NK-92 (cell line): Measurements from ENCODE around the gene SIM2.

ENCODE experiments used
- DNase-seq: peaks from one replicate; lab custom pipeline; 2025; ENCODE audit not compliant: unreplicated experiment; lab: John Stamatoyannopoulos, UW

The SIM2 gene

DNA sequence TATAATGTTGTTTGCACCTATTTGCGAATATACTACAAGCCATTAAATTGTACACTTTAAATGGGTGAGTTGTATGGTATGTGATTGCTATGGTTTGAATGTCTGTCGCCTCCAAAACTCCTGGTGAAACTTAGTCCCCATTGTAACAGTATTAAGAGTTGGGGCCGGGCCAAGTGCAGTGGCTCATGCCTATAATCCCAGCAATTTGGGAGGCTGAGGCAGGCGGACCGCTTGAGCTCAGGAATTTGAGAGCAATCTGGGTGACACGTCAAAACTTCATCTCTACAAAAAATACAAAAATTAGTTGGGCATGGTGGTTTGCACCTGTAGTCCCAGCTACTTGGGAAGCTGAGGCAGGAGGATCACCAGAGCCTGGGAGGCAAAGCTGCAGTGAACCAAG is 12.0 kb upstream of the SIM2 start:
- no peak for DNase-seq

DNA sequence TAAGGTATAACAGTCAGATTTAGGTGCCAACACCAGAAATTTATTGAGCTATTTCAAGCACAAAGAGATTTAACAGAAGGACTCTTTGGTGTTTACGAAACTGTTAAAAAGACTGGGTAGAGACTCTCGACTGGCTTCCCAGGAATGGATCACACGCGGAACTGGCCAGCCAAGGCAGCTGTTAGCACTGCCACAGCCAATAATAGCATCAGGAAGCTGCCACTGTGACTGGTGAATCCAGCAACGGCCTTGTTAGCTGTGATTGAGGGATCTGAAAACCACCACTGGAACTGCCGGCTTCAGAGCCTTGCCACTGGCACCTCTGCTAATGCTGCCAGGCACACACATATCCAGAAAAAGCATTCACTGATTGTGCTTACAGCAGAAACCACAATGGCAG is 10.6 kb upstream of the SIM2 start:
- DNase-seq = no peak

DNA sequence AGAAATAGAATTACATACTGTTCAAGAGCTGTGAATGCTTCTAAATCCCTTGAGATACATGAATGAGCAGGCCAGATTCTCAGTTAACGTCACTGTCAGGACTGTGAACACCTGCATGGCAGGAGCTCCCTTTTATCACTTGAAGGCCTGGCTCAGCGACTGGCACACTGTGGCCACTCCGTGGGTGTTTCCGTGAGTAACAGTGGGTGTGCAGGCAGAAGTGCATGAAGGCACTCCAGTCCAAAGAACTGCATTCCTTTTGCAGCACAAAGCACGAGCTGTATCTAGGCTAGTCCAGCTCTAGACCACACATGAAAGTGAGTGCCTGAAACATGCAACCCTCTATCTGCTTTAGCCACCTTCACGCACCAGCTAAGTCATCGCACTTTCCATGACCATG is 9.6 kb upstream of the SIM2 start:
- no peak for DNase-seq

DNA sequence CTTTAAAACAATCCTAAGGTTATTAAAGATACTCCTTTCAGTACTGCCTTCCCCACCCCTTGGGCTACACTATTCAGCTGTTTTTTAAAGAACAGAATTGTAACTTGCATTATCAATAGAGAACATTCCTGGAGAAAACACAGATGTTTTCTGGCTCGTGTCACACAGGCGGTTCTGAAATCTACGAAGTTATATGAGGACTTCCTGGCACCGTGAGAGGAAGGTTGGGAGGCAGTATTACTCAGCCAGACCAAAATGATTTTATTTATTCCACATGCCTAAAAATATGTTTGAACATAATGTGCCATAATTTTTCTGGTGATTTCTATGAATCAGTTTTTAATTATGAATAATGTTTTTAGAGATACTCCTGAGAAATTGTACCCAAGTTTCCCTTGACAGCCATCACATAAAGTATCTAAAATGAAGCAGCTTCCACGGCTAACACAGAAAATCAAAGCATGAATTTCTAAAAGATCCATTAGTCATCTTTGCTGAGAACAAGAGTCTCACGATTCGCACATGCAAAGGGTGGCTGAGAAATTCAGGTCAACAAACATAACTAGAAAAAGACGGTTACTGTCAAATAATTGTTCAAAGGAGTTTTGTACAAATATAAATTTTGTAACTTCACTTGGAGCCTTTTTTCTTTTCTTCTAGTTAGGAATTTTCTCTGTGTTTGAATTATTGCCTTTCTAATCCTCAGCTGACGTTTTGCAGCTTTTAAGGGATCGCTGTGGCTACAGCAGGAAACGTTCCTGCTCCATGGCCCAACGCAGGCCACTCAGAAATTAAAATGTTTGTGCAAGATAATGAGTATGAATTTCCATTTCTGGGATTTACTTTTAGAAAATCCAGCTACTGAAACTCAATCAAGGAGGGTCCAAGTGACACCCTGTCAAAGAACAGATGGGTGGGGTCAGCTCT is 8.0 kb upstream of the SIM2 start:
- no peak for DNase-seq

DNA sequence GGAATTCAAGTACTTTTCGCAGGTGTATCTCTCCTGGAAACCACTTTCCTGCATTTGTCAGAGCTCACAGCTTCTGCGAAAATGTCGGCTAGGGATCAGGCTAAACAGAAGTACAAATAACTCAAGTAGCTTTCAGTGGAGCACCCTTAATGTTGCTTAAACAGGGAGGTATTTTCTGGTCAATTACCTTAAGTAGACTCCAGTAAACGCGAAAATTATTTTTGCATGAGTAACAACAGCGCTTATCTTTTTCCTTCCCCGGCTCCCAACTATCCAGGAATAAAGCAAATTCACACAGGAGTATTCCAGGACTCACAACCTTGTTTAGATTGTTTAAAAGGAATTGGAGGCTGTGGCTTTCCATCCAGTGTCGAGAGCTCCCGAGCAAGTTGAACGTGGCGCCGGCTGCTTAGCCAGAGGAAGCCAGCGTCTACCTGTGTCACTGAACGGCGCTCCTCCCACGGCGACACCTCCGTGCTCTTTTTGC is 7.3 kb upstream of the SIM2 start:
- DNase-seq = no peak

DNA sequence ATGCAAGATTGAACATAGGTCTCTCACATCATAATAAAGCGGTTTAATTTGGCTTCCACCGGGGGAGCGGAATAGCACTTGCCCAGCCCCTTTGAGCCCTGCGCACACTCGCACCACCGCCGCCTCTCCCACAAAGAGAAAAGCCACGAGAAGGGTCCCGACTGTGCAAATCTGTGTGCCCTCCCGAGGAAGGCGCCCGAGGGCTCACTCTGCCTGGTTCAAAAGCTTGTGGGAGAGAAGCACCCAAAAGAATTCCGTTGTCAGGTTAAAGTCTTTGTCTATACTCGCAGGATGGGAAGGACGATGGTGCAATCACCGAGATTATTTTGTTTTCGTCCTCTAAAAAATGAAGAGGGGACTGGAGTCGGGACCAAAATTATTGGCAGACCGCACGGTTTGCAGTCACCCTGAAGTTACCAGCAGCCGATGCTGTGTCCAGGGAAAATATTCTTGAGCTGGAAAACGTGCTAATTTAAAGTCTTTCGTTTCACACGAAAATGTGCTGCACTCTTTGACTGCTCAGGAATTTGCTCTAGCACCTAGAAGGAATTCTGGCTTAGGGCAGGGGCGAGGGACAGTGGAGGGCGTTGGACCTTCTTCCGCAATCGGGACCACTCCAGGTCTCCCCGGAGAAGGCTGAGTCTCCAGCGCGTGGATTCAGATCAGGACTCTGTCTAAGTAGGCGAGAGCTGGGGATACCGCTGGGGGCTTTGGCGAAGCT is 6.6 kb upstream of the SIM2 start:
- DNase-seq = no peak

DNA sequence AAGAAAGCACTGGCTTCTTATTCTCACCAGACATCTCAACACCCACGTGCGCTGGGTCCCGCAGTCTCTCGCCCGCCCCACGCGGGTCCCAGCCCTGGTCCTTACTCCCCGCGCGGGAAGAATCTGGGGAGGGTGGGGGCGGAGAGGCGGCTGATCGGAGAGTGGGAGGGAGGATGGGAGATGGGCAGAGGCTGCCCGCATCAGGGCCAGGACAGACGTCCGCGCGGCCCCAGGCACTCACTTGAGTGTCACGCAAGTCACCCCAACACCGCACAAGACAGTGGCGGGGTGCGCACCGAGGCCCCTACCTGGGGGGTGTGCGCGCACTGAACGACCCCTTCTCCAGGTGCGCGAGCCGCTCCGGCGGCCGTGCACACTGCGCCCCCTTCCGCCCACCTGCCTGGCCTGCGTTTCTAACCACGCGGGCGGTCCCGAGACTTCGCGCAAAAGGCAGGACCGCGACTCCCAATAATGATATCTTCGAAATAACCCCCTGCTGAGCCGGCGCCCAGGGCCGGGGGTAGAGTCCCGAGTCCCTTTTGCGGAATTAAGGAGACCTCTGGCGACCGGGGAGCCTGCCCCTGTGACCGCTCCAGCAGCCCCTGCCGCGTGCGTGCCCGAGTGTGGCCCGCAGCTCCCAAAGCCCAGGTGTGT is 6.0 kb upstream of the SIM2 start:
- DNase-seq = no peak

DNA sequence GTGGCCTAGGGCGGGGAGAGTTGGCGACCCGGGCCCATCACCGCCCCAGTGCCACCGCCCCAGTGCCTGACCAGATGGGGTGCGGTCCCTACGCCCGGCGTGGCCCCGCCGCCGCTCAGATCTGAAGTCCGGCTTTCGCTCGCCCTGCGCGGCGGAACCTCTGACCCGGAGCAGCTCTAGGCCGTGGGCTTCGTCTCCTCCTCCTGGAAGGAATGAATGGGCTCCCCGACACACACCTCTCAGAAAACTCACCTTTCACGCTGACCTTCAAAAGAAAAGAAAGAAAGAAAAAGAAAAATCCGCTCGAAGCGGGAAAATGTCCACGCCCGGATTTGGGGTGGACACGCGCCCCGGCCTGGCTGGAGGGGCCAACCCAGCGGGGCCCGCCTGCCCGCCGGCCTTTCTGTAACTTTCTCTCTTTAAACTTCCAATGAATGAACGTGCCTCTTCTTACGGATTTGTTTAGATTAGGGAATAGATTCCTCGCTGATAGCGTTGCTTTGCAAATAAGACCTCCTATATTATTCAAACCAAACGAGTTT is 5.4 kb upstream of the SIM2 start:
- DNase-seq = no peak

DNA sequence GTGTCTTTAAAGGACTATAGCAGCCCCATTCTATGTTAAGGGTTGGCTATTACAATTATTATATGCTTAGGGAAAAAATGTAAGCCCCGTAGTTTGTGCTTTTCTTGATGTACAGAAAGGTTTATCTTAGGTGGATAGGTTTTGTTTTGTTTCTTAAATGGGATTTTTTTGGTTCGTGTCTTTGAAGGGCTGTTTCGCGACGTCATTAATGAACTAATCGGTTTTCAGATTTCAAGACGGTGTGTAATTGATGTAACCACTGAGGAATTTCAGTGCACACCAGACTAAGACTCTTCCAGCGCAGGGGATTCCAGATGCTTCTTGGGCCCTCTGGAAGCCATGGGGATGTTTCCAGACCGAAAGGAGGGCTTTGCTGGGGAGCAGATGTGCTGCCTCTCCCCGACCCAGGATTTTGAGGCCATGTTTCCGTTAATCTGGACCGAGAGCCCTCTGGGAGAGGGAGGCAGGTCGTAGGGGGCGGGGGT is 4.8 kb upstream of the SIM2 start:
- DNase-seq = no peak

DNA sequence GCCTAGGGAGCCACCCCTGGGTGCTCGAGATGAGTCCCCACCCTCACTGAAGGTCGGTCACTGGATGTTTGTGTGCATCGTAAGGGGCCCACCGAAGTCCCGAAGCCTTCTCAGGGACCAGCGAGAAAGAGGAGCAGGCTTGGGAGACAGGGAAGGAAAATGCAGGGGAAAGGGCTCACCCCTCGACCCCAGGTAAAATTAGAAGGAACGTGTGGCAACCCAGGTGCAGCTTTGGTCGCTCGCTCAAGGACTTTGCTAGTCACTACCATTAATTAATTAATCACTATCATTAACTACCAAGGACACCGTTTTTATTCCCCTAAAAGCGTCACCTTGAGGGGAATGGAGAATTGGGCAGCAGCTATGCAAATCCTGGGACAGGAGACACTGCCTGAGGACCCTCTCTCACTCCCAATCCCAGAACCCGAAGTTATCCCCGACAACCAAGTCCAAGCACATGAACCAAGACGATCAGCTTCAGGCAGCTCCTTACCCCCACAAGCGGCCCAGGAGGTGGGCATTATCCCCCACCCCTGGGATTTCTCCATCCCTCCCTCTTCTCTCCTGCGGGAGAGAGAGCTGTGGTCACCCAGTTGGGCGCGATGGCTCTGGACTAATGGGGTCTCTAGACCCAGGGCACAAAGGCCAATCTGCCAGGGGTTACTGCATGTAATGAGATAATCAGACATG is 4.2 kb upstream of the SIM2 start:
- DNase-seq = no peak

DNA sequence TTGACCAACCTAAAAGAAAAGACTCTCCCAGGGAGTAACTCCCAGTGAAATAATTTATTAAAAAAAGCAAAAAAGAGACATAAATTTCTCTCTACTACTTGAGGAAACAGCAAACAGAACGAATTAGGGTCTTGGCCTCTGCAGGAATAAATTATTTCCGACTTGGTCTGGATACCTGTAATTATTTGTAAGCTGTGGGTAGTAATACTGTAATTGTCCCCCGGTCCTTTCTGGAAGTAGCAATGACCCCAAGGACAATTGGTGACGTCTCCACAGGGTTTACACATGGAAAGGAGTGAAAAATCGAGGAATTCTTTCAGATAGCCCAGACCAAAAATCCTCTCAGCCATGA is 3.7 kb upstream of the SIM2 start:
- no peak for DNase-seq

DNA sequence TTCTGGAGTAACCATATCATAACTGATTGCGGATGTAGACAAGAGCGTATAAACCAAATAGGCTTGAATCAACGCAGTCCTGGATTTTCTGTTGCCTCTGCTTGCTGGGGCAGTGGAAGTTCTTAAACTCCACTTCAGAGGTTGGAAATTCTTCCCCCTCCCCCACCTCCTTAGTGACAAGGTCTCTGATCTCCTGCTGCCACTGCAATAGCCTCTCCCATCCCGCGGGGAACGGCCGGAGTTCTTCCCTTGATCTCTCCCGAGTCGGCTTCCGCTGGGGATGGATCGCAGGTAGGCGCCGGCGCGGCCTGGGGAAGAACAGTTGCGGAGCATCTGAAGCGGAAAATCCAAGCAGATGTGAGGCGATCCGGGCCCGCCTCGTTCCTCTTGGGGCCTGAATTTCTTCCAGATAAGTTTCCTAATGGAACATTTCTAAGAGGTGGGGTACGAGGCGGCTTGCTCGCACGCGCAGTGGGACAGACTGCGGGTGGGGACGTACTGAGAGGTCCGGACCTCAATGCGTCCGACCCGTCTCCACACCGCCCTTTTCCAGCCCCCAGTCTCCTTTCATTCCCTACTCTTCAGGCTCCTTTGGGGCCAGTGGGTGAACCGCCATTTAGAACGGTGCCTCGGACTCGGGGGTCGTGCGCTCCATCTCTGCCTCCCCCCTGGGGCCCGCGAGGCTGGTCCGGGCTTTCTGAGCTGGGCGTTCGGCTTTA is 3.1 kb upstream of the SIM2 start:
- no peak for DNase-seq

DNA sequence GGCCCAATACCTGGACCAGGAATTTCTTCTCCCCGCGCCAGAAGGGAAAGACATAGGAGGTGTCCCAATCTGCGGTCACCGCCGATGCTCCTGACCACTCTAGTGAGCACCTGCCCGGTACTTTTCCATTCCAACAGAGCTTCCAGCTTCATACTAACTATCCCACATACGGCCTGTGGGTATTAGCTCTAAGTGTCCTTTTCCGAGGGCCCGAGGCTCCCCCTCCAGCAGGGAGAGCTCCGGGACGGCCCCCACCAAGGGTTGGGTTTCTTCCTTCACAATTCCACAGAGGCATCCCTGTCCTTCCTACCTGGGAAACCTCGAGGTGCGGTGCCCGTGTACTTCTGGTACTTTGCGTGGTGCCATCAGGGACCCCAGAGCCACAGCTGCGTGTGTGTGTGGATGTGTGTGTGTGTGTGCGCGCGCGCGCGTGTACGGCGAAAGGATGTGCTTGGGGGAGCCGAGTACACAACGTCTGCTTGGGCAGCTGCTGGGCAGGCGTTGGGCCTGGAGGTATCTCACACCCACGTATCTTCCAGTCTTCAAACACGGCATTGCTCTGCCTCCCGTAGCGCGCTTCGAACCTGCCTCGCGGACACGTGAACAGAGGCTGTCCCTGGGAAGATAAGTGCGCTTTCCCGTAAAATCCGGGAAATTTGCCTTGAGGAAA is 2.4 kb upstream of the SIM2 start:
- no peak for DNase-seq

DNA sequence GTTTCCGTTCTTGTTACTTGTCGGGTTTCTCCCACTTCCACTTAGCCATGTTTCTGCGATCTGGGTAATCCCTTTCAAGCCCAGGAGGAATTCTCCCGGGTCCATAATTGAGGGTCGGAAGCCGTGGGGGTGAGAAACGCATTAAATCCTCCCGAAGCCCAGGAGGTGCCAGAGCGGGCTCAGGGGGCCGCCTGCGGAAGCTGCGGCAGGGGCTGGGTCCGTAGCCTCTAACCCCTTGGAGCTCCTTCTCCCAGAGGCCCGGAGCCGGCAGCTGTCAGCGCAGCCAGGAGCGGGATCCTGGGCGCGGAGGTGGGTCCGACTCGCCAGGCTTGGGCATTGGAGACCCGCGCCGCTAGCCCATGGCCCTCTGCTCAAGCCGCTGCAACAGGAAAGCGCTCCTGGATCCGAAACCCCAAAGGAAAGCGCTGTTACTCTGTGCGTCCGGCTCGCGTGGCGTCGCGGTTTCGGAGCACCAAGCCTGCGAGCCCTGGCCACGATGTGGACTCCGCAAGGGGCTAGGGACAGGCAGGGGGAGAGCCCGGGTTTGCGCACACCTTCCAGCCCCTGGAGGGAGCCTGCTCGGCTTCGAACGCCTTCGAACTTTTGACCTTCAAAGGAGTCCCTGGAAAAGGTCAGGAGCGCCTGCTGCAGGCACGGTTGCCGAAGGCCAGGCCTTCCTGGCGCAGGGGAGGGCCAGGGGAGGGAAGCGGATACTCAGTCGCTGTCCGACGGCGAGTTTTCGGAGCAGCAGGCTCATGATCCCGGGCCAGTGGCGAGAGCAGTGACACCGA is 1.7 kb upstream of the SIM2 start:
- DNase-seq = no peak

DNA sequence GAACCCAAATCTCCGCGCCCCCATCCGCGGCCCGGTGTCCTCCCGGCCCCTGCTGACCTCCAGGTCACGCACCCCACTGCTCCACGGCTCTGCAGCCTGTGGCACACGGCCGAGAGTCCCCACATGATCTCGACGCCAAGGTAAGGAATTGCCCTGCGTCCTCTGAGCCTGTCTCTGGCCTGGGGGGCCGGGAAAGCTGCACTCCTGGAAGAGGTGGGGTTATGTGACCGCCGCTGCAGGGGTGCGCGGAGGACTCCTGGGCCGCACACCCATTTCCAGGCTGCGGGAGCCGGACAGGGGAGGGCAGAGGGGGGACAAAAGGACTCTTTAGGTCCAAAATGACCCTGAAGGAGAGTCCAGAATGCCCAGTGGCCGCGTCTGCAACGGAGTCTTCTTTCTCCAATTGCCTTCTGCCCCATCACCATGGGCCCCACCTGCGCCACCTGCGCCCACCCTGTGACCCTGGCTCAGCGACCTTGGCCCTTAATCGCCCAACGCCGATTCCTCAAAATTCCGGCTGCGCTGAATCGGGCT is 997 bp upstream of the SIM2 start:
- no peak for DNase-seq

DNA sequence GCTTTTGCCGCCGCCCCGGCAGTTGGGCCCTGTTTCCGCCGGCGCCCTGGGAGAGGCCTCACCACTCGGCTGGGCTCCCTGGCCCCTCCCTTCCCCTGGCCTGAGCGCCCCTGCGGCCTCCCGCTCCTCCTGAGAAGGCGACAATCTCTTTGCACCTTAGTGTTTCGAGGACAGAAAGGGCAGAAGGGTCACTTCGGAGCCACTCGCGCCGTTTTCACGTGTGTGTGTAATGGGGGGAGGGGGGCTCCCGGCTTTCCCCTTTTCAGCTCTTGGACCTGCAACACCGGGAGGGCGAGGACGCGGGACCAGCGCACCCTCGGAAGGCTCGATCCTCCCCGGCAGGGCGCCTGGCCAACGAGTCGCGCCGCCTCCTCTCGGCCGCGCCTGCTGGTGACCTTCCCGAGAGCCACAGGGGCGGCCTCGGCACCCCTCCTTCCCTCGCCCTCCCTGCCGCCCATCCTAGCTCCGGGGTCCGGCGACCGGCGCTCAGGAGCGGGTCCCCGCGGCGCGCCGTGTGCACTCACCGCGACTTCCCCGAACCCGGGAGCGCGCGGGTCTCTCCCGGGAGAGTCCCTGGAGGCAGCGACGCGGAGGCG is 432 bp upstream of the SIM2 start:
- DNase-seq = no peak

DNA sequence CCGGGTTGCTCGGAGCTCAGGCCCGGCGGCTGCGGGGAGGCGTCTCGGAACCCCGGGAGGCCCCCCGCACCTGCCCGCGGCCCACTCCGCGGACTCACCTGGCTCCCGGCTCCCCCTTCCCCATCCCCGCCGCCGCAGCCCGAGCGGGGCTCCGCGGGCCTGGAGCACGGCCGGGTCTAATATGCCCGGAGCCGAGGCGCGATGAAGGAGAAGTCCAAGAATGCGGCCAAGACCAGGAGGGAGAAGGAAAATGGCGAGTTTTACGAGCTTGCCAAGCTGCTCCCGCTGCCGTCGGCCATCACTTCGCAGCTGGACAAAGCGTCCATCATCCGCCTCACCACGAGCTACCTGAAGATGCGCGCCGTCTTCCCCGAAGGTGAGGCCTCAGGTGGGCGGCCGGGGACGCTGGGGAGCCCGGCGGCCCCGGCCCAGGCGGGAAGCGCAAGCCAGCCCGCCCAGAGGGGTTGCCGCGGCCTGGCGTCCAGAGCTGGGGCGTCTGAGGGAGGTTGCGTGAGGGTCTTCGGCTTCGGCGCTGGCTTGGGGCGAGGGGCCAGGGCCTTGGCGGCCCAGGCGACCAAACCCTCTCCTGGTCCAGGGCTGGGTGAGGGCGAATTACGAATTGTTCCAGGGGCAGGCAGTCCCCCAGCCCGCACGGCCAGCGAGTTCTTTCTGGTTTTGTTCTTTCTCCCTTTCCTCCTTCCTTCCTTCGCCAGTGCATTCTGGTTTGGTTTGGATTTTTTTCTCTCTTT is 805 bp downstream of the SIM2 start:
- no peak for DNase-seq
